Ecto neural progenitor cell (in vitro differentiated cells): ENCODE measurements around the gene LYZL6.
A peak's percentile ranks its signal among the peaks of the same experiment; 100 is the strongest.

Experiments
- DNase-seq: peaks from one replicate; pipeline ENCODE4 v3.0.0-alpha.2; 2018; ENCODE audit warnings: low spot score

Gene LYZL6

GRCh38 chr17:35943537-35943936 lies at the start of gene LYZL6:
Gene LYZL6 (minus strand): TSS chr17:35943713. CDS start chr17:35939356, 4,357 bp downstream.
- DNase-seq, result no peak

- no peak for DNase-seq
Observed at GRCh38 chr17:35991075-35991474, 47.6 kb upstream of the LYZL6 start.

DNA sequence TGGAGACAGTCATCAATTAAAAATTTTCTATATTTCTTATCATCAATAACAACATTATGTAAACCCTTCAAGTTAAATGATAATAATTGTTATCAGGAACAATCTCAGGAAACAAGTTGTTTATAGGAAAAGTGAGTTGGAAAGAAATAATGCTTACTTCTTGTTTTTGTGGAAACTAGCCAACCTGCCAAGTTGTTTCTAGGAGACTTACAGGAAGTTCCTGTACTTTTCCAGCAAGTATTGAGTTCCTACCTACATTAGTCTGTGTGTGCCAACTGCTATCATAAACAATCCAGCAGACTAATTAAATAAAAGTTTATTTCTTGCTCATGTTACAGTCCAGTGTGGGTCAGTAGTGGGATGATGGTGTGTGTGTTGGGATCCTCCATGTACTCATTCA lies 44.7 kb upstream of the LYZL6 start:
- no peak for DNase-seq

- DNase-seq, result no peak
Observed at GRCh38 chr17:35986643-35987042, 43.1 kb upstream of the LYZL6 start, which contains the start of gene CCL14. Gene CCL14 (minus strand): TSS chr17:35986729. CDS start chr17:35986649, 80 bp downstream.

GRCh38 chr17:35984140-35984539 lies 40.6 kb upstream of the LYZL6 start:
- no peak for DNase-seq

DNA sequence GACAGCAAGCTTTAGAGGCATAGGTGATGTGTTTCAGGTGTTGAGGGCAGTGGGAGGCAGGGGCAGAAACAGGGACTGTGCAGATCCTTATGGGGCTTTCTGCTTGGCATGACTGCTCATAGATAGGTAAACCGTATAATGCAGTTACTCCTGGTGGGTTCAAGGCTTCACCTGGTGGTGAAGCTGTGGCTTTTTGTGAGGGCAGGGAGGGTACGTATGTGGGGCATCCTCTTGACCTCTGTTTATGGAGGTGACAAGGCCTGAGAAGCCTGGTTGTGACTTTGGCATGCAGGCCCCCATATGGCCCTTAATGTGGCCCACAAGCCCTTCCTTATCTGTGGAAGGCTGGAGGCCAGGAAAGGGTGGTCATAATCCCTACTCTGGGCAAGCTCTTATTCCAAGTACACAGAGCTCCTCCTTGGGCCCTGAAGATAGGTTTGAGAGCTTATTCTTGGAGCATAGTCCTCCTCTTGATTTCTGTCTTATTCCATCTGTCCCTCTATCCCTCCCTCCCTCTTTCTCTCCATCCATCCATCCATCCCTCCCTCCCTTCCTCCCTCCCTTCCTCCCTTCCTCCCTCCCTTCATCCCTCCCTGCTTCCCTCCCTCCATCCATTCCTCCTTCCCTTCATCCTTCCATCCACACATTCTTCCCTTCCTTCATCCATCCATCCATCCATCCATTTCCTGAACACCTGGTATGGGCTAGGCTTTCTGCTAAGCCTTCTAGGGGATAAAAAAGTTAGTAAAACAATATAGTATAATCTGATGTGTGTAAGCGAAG lies 39.1 kb upstream of the LYZL6 start:
- DNase-seq, result no peak

DNA sequence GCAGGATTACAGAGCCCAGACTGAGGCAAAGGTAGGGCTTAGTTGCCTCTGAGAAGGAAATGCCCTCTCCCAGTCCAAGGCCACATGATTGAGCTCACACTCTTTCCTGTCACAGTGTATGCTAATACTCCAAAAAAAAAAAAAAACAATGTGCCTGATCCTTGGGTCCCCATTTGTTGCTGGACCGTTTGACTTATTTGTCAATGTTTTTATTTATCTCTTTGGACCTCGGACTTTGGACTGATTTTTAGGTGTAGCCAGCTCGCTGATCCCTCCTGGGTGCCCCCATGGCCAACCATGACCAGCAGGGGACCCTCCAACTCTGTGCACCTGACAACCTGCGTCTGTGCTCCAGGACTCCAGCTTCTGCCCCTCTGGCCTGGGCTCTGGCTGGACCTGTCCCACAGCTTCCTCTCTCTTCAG lies 38.4 kb upstream of the LYZL6 start:
- DNase-seq, result no peak

DNA sequence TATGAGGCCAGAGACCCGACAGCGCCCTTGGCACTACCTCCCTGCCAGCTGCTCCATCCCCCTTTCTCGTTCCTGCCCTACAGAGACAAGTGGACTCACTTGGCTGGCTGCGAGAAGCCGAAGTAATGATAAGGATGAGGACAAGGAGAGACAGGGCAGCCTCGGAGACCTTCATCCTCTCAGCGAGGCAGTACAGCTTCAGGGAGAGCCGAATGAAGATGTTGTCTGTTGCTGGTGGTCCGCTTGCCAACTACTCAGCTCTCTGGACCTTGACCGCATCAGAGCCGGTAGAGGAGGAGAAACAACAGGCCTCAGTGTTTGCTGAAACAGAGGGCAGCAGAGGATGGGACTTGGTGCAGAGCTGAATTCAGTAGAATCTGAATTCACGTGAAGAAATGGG lies 37.7 kb upstream of the LYZL6 start, which contains the start of gene CCL16:
TSS of gene CCL16 (minus strand) at position 252 of the 400 bp plus-strand sequence. CDS start at position 175, 77 bp downstream.
- DNase-seq, result no peak

- no peak for DNase-seq
Observed at GRCh38 chr17:35978346-35978745, 34.8 kb upstream of the LYZL6 start.

DNA sequence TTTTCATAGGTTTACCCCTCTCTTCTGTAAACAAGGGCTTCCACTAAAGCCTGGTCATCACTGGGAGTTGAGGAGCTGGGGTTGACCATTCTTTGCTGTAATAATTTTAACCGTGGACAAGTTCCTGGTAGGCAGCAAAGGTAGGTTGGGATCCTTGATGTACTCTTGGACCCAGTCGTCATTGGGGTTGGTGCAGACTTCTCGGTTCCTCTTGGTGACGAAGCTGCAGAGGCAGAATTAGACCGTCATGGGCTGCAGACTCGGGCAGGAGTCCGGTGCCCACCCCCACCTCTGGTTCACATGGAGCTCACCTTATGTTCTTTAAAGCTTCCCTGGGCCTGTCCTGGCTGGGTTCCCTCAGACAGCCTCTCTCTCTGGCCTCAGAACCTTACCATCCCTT lies 34.0 kb upstream of the LYZL6 start:
- DNase-seq, result no peak

- no peak for DNase-seq
Observed at GRCh38 chr17:35973333-35974260, 30.1 kb upstream of the LYZL6 start.

DNA sequence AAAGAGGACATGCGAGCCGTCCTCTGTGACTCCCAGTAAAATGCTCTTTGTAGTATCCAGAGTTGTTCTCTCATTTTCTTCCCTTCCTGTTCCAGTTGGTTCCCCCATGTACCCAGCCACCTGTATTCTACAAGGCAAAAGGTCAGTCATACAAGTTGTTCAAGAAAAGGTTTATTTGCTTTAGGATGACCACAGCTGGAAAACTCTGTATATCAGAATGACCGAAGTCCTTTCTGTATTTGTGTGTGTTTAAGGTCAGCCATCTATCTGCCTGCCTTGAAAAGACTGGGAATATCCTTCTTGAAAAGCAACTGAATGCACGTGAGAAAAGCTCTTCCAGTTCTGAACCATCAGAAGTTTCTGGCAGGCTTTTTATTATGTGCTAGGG lies 29.4 kb upstream of the LYZL6 start:
- no peak for DNase-seq

GRCh38 chr17:35972535-35972934 lies 29.0 kb upstream of the LYZL6 start:
- no peak for DNase-seq

GRCh38 chr17:35972066-35972465 lies 28.6 kb upstream of the LYZL6 start:
- no peak for DNase-seq

DNA sequence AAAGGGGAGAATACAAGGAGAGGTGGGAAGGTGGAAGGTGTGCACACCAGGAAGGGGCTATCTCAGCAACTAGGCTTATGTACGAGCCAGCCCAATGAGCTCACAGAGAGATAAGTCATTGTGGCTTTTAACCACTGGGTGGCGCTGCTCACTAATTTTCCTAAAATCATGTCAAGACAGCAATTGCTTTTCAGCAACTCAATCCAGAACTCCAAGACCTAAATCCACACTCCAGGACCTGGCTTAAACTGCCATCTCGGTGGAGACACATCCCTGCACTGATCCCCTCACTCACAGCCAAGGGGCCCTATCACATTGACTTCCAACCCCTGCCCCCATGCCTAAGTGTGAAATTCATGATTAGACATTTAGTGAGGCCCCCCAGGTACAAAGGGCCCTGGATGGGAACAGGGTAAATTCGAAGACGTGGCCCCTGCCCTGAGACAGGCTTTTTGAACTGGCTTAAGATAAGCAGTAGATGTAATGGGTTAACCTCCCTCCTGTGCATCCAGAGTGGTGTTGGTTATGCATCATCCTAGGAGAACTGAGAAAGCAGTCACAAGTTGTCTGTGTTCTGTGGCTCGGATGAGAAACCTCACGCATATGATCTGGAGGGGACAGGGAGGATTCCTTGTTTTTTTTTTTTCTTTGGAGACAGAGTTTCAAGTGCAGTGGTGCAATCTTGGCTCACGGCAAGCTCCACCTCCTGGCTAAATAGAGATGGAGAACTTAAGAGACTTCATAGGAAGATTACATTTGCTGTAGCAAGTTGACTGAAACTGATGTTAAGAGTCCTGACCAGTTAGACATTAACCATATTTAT lies 26.3 kb upstream of the LYZL6 start:
- DNase-seq, result peak; percentile 90

DNA sequence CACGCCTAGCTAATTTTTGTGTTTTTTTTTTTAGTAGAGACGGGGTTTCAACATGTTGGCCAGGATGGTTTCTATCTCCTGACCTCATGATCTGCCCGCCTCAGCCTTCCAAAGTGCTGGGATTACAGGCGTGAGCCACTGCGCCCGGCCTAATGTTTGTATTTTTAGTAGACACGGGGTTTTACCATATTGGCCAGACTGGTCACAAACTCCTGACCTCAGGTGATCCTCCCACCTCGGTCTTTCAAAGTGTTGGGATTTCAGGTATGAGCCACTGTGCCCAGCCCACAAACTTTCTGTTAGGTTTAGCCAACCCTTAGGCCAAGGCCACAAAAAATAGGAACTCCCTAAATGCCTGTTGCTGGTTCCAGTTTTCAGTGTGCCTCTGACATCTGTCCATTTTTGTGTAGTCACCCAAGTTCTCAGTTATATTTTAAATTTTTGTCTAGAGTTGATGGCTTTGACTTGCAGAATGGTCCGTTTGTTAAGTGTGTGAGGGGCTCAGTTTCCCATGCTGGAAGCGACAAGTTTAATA lies 25.1 kb upstream of the LYZL6 start:
- DNase-seq, result no peak

DNA sequence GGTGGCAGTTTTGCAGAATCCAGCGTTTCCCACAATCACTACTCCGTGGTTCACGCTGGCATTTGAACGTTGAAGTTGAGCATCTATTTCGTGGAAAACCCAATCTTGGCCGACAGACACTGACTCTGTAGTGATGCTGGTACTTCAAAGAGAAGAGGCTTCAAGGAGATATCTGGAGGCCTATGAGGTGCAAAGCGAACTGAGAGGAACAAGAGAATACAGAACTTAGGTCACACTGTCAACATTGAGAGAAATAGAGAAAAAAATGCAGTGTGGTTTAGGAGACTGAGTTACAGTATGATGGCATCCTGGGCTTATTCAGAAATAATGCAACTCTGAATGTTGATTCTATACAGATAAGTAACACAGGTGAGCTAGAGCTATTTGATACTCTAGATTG lies 21.8 kb upstream of the LYZL6 start:
- no peak for DNase-seq

- DNase-seq, result no peak
Observed at GRCh38 chr17:35963663-35964062, 20.1 kb upstream of the LYZL6 start.

DNA sequence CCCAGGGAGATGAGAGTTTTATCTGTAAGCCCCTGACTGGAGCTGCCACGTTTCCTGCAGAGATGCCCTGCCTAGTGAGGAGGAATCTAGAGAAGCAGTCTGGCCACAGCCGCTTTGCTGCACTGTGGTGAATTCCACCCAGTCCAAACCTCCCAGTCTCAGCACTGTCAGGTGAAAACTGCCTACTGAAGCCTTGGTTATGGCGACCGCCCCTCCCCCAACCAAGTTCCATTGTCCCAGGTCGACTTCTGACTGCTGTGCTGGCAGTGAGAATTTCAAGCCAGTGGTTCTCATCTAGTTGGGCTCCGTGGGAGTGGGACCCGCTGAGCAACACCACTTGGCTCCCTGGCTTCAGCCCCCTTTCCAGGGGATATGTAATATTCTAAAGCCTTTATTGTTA lies 10.2 kb upstream of the LYZL6 start:
- no peak for DNase-seq

GRCh38 chr17:35949401-35949800 lies 5.9 kb upstream of the LYZL6 start:
- no peak for DNase-seq

- no peak for DNase-seq
Observed at GRCh38 chr17:35948092-35948491, 4.6 kb upstream of the LYZL6 start.

DNA sequence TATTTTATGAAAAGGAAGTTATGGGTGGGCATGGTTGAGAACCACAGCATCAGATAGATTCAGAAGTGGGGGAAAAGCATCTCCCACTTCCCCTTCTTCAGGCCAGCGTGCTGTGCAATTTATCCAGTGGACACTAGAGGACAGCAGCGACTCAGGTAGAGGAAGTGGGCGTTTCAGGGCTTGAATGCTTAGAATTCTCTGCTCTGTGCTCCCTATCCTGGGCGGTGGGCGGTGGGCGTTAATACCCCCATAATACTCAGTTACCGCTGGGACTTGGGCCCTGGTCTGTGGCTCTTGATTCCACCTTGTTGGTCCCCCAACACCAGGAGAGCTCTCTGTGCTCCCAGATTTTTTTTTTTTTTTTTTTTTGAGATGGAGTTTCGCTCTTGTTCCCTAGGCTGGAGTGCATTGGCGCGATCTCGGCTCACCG lies 3.7 kb upstream of the LYZL6 start:
- DNase-seq, result peak; percentile 76
